Measurements from ENCODE around the gene KIAA0232.

GRCh38 chr4:6781113-6781512, 1.4 kb upstream of the KIAA0232 start:
- TF ChIP-seq POLR2AphosphoS5 (IDR thresholded peaks at IDR 0.05; ENCODE audit: borderline replicate concordance, low read depth, low read length) (no peak), FOXP2 (optimal IDR thresholded peaks at IDR 0.05; ENCODE audit: control extremely low read depth, extremely low read length, insufficient read depth) (no peak)
